Gastroesophageal sphincter (tissue), 4 donors: ENCODE results near the gene RASGRP3. TPM values are rescaled to one million over a fixed set of nuclear protein-coding genes. Genes with fewer than 3 reads are reported as not detected.
A peak's percentile ranks its signal among the peaks of the same experiment; 100 is the strongest.
"Not testable (repeated sequence)": the region's sequence is repeated elsewhere in the genome, so short reads cannot be mapped to it uniquely, and the experiment has no call there.

ENCODE experiments used
- ATAC-seq: fragments of 150-250 bp; one replicate; pipeline ENCODE4 v1.9.1; 2016; ENCODE audit warnings: mild to moderate bottlenecking, moderate library complexity
- H3K27ac ChIP-seq, 4 donors: fragments of 200-600 bp; sonication (generic) in 3 of 4; 1 replicate in 3 of 4; 2 replicates in 1 of 4; pipeline ENCODE4 v1.5.1; 2016 to 2019
- H3K27me3 ChIP-seq: fragments of 200-600 bp; sonication (generic); one replicate; pipeline ENCODE4 v1.5.1; 2019
- H3K36me3 ChIP-seq, 2 donors: fragments of 200-600 bp; sonication (generic); one replicate each; pipeline ENCODE4 v1.5.1; 2019; ENCODE audit warnings: control low read depth in 1 of 2
- H3K4me1 ChIP-seq, 3 donors: fragments of 200-600 bp; sonication (generic); 1 replicate in 2 of 3; 2 replicates in 1 of 3; pipeline ENCODE4 v1.5.1; 2016 to 2019; ENCODE audit warnings: control low read depth in 2 of 3
- H3K4me3 ChIP-seq, 2 donors: fragments of 200-600 bp; sonication (generic); one replicate each; pipeline ENCODE4 v1.5.1; 2019; ENCODE audit warnings: mild to moderate bottlenecking in 1 of 2, moderate library complexity in 1 of 2
- H3K9me3 ChIP-seq, 3 donors: fragments of 200-600 bp; sonication (generic); one replicate each; pipeline ENCODE4 v1.5.1; 2017 to 2019; ENCODE audit warnings: control low read depth in 2 of 3
- CTCF ChIP-seq, 4 experiments: fragments of 200-600 bp in 2 of 4; fragments of 450-650 bp in 2 of 4; sonication (generic) in 1 of 4; IDR thresholded peaks; one replicate each; pipeline ENCODE4 v1.5.1; 2017 to 2019; ENCODE audit warnings: antibody characterized with exemption in 4 of 4, mild to moderate bottlenecking in 2 of 4, moderate library complexity in 2 of 4
- EP300 ChIP-seq: sonication (generic); formaldehyde crosslinking; IDR thresholded peaks from one replicate; pipeline ENCODE4 v1.6.1; 2017; ENCODE audit warnings: antibody characterized with exemption, mild to moderate bottlenecking
- POLR2A ChIP-seq, 2 donors: fragments of 450-650 bp; IDR thresholded peaks; one replicate each; pipeline ENCODE4 v1.6.1; 2017; ENCODE audit warnings: antibody characterized with exemption in 2 of 2, mild to moderate bottlenecking in 2 of 2, moderate library complexity in 1 of 2
- POLR2AphosphoS5 ChIP-seq: sonication (generic); formaldehyde crosslinking; IDR thresholded peaks from one replicate; pipeline ENCODE4 v1.6.1; 2017; ENCODE audit warnings: antibody characterized with exemption
- WGBS, 2 donors: methylation state at CpG; one replicate each; pipeline ENCODE4 v1.1.5; 2018; ENCODE audit warnings: low coverage in 1 of 2; 5-methylcytosine and 5-hydroxymethylcytosine counted together
- total RNA-seq, 4 donors: library from RNA; depleted of rRNA; stranded (reverse); fragments of >200 nt; gene quantifications; one replicate each; pipeline ENCODE4 v1.1.0, GENCODE V29; 2016

Gene RASGRP3
- total RNA-seq, 4 donors from 2014 or later: 2.6 to 23.3 (median 8.3) TPM

GRCh38 chr2:33457556-33458247, 18.7 kb upstream of the RASGRP3 start:
- Histone ChIP-seq H3K27me3 (no peaks in the 10 kb centered on the region), H3K27ac (peak overlapping the region; percentile 21 to 80 (median 72)), H3K4me1 (peaks cover 7 to 31% (median 9%) of the 10 kb centered on the region in 3 donors), H3K9me3 (peaks cover 0 to 2% (median 0%) of the 10 kb centered on the region in 3 donors), H3K4me3 (no peak overlapping the region), H3K36me3 (no peaks in the 10 kb centered on the region)
- TF ChIP-seq POLR2AphosphoS5 (peak; percentile 85), EP300 (peak; percentile 46), POLR2A (IDR thresholded peaks at IDR 0.05) (no peak)
- WGBS, 2 donors: 11 to 12% methylated on average over 7 to 8 of the region's 8 CpGs
- peak; percentile 98 for ATAC-seq

GRCh38 chr2:33458248-33458819, 18.1 kb upstream of the RASGRP3 start:
- Histone ChIP-seq H3K9me3 (no peaks in the 10 kb centered on the region), H3K27me3 (no peaks in the 10 kb centered on the region), H3K27ac (peak overlapping the region in 3 of 4 donors; percentile 21 to 80 (median 73)), H3K4me3 (no peak overlapping the region), H3K4me1 (peaks cover 7 to 31% (median 9%) of the 10 kb centered on the region in 3 donors), H3K36me3 (no peaks in the 10 kb centered on the region)
- TF ChIP-seq EP300 (no peak), CTCF (IDR thresholded peaks at IDR 0.05) (no peak)
- ATAC-seq: peak; percentile 17
- WGBS, 2 donors: 15 to 42% methylated on average over 2 to 3 of the region's 3 CpGs

- WGBS, 2 donors: 83 to 87% methylated on average over 2 of the region's 2 CpGs
- Histone ChIP-seq H3K9me3 (no peaks in the 10 kb centered on the region), H3K27ac (peak overlapping the region in 1 of 4 donors; percentile 80), H3K27me3 (no peaks in the 10 kb centered on the region), H3K36me3 (no peaks in the 10 kb centered on the region), H3K4me1 (peaks cover 7 to 31% (median 9%) of the 10 kb centered on the region in 3 donors), H3K4me3 (no peak overlapping the region)
- TF ChIP-seq CTCF (IDR thresholded peaks at IDR 0.05) (no peak), EP300 (no peak), POLR2AphosphoS5 (no peak), POLR2A (IDR thresholded peaks at IDR 0.05) (no peak)
- no peak for ATAC-seq
These were observed 16.7 kb upstream of the RASGRP3 start for GRCh38 chr2:33459745-33460144.

- peaks cover 6 to 22% (median 8%) of the 10 kb centered on the region in 3 donors for H3K4me1 ChIP-seq
- WGBS, 2 donors: 69 to 86% methylated on average over 6 of the region's 8 CpGs
- H3K27ac ChIP-seq, H3K9me3 ChIP-seq, H3K27me3 ChIP-seq, ATAC-seq, H3K36me3 ChIP-seq, H3K4me3 ChIP-seq: not testable (repeated sequence)
These were observed 13.9 kb upstream of the RASGRP3 start for GRCh38 chr2:33462512-33462911.

GRCh38 chr2:33467413-33467812, 9.0 kb upstream of the RASGRP3 start:
- Histone ChIP-seq H3K4me3 (no peak overlapping the region), H3K27ac (peak overlapping the region in 2 of 4 donors; percentile 22 to 37), H3K36me3 (no peaks in the 10 kb centered on the region), H3K4me1 (no peaks in the 10 kb centered on the region), H3K27me3 (no peaks in the 10 kb centered on the region), H3K9me3 (no peaks in the 10 kb centered on the region)
- 73 to 80% methylated on average over 3 of the region's 3 CpGs for WGBS, 2 donors
- ATAC-seq: no peak
- TF ChIP-seq CTCF (IDR thresholded peaks at IDR 0.05): no peak
- TF ChIP-seq POLR2A (IDR thresholded peaks at IDR 0.05): no peak

GRCh38 chr2:33469238-33469637, 7.2 kb upstream of the RASGRP3 start:
- TF ChIP-seq CTCF (IDR thresholded peaks at IDR 0.05) (no peak), POLR2A (IDR thresholded peaks at IDR 0.05) (no peak), EP300 (no peak), POLR2AphosphoS5 (no peak)
- WGBS, 2 donors: 88 to 97% methylated on average over 5 of the region's 5 CpGs
- ATAC-seq: no peak
- H3K27ac ChIP-seq: no peak overlapping the region
- no peaks in the 10 kb centered on the region for H3K4me1 ChIP-seq
- H3K9me3 ChIP-seq: no peaks in the 10 kb centered on the region
- no peaks in the 10 kb centered on the region for H3K36me3 ChIP-seq
- no peaks in the 10 kb centered on the region for H3K27me3 ChIP-seq
- H3K4me3 ChIP-seq: no peak overlapping the region
